SK-N-SH (cell line): ENCODE data around the gene MAG. TPM values are rescaled to one million over a fixed set of nuclear protein-coding genes. Genes with fewer than 3 reads are reported as not detected.

Experiments
- CTCF ChIA-PET: fragments of 300-600, 350-600 bp; formaldehyde crosslinking; extraction: SDS; loops from one replicate; lab custom pipeline; 2021; lab: Yijun Ruan, JAX
- POLR2A ChIA-PET: fragments of 350-600 bp; sonication (Branson Sonifier 250); formaldehyde crosslinking; extraction: SDS; loops from one replicate; lab custom pipeline; 2020; ENCODE audit warnings: antibody characterized with exemption, inconsistent platforms; lab: Yijun Ruan, JAX
- DNase-seq: peaks from one replicate; pipeline ENCODE4 v3.0.0; 2012
- H2AFZ ChIP-seq: fragments of 200-600 bp; sonication (generic); 2 replicates; pipeline ENCODE4 v1.8.1; 2016; ENCODE audit warnings: antibody characterized with exemption, mild to moderate bottlenecking, low read depth
- H3F3A ChIP-seq: fragments of 200-600 bp; sonication (generic); replicated peaks from 2 replicates; pipeline ENCODE3; 2016; ENCODE audit warnings: antibody characterized with exemption, mild to moderate bottlenecking; ENCODE audit not compliant: insufficient read depth
- H3K27ac ChIP-seq, 2 experiments: fragments of 200-500 bp in 1 of 2; fragments of 200-600 bp in 1 of 2; sonication (Bioruptor generic) in 1 of 2; sonication (generic), shearing (Covaris generic) in 1 of 2; 2 replicates each; pipeline versions ENCODE4 v1.5.1 to v1.6.1; 2014 to 2016; ENCODE audit warnings: low read depth in 2 of 2, inconsistent platforms in 1 of 2, low read length in 1 of 2, mild to moderate bottlenecking in 1 of 2, mixed read lengths in 1 of 2
- H3K27me3 ChIP-seq: fragments of 200-600 bp; sonication (generic), shearing (Covaris generic); 2 replicates; pipeline ENCODE4 v1.6.1; 2016; ENCODE audit warnings: mixed run types; ENCODE audit not compliant: insufficient read depth
- H3K36me3 ChIP-seq, 2 experiments: fragments of 200-500 bp in 1 of 2; fragments of 200-600 bp in 1 of 2; sonication (Bioruptor generic) in 1 of 2; sonication (generic) in 1 of 2; replicated peaks in 1 of 2; 2 replicates each; pipeline versions ENCODE3 to v1.5.1; 2014 to 2016; ENCODE audit warnings: low read length in 1 of 2, mild to moderate bottlenecking in 1 of 2; ENCODE audit not compliant: insufficient read depth in 2 of 2, control insufficient read depth in 1 of 2
- H3K4me1 ChIP-seq, 2 experiments: fragments of 200-500 bp in 1 of 2; fragments of 200-600 bp in 1 of 2; sonication (Bioruptor generic) in 1 of 2; sonication (generic), shearing (Covaris generic) in 1 of 2; 2 replicates each; pipeline versions ENCODE4 v1.5.1 to v1.6.1; 2014 to 2016; ENCODE audit warnings: low read depth in 1 of 2, low read length in 1 of 2, mixed run types in 1 of 2; ENCODE audit not compliant: insufficient read depth in 2 of 2, control insufficient read depth in 1 of 2
- H3K4me2 ChIP-seq: fragments of 200-600 bp; sonication (generic), shearing (Covaris generic); 2 replicates; pipeline ENCODE4 v1.6.1; 2017; ENCODE audit warnings: mixed run types
- H3K4me3 ChIP-seq, 2 experiments: fragments of 200-500 bp in 1 of 2; fragments of 200-600 bp in 1 of 2; sonication (Bioruptor generic) in 1 of 2; sonication (generic), shearing (Covaris generic) in 1 of 2; 2 replicates each; pipeline versions ENCODE4 v1.5.1 to v1.8.1; 2014 to 2016; ENCODE audit warnings: low read depth in 2 of 2, inconsistent platforms in 1 of 2, low read length in 1 of 2, mild to moderate bottlenecking in 1 of 2, mixed read lengths in 1 of 2, moderate library complexity in 1 of 2
- H3K79me2 ChIP-seq: fragments of 200-600 bp; sonication (generic); 2 replicates; pipeline ENCODE4 v1.8.1; 2017; ENCODE audit warnings: mild to moderate bottlenecking; ENCODE audit not compliant: insufficient read depth
- H3K9ac ChIP-seq: fragments of 200-600 bp; sonication (generic); 2 replicates; pipeline ENCODE4 v1.6.1; 2017; ENCODE audit warnings: mixed run types
- H3K9me2 ChIP-seq: fragments of 200-600 bp; sonication (generic); 2 replicates; pipeline ENCODE4 v1.6.1; 2017; ENCODE audit warnings: mixed run types
- H3K9me3 ChIP-seq: fragments of 200-600 bp; sonication (generic); 2 replicates; pipeline ENCODE4 v1.6.1; 2017; ENCODE audit warnings: mixed run types, mild to moderate bottlenecking, moderate library complexity
- H4K20me1 ChIP-seq: fragments of 200-600 bp; sonication (generic); 2 replicates; pipeline ENCODE4 v1.6.1; 2017; ENCODE audit warnings: mild to moderate bottlenecking, mixed run types; ENCODE audit not compliant: insufficient read depth
- EZH2phosphoT487 ChIP-seq: fragments of 200-600 bp; sonication (generic); IDR thresholded peaks from 2 replicates; pipeline ENCODE4 v1.6.1; 2017; ENCODE audit warnings: low read depth, mixed run types, mild to moderate bottlenecking, antibody characterized with exemption, moderate library complexity, borderline replicate concordance
- FOXM1 ChIP-seq: IDR thresholded peaks from 2 replicates; pipeline ENCODE4 v1.4.0; 2012; ENCODE audit warnings: low read depth, mild to moderate bottlenecking
- GATA2 ChIP-seq: sonication (generic); formaldehyde crosslinking; IDR thresholded peaks from 2 replicates; pipeline ENCODE4 v1.5.0; 2020; ENCODE audit warnings: mild to moderate bottlenecking, missing genetic modification reagents
- NRF1 ChIP-seq: IDR thresholded peaks from 2 replicates; pipeline ENCODE4 v1.6.1; 2012; ENCODE audit warnings: low read depth, mild to moderate bottlenecking, low read length
- PBX3 ChIP-seq: IDR thresholded peaks from 2 replicates; pipeline ENCODE4; 2012
- RAD21 ChIP-seq: IDR thresholded peaks from 2 replicates; pipeline ENCODE4 v1.6.1; 2012; ENCODE audit warnings: mild to moderate bottlenecking, low read length
- REST ChIP-seq: IDR thresholded peaks from 2 replicates; pipeline ENCODE4 v1.6.1; 2012; ENCODE audit warnings: mild to moderate bottlenecking, low read depth, low read length, moderate library complexity
- RFX5 ChIP-seq: IDR thresholded peaks from 2 replicates; pipeline ENCODE4 v1.6.1; 2012; ENCODE audit warnings: mild to moderate bottlenecking, improper control_type of control experiment, low read length
- TAF1 ChIP-seq: IDR thresholded peaks from 2 replicates; pipeline ENCODE4 v1.6.1; 2012; ENCODE audit warnings: low read depth, mild to moderate bottlenecking, low read length, moderate library complexity, borderline replicate concordance
- TEAD4 ChIP-seq: IDR thresholded peaks from 2 replicates; pipeline ENCODE4 v1.4.0; 2012; ENCODE audit warnings: mild to moderate bottlenecking, borderline replicate concordance; ENCODE audit not compliant: insufficient read depth
- USF2 ChIP-seq: fragments of 150-350 bp; IDR thresholded peaks from 2 replicates; pipeline ENCODE4 v1.6.1; 2017; ENCODE audit warnings: antibody characterized with exemption, low read length, low read depth, borderline replicate concordance
- WGBS: methylation state at CpG from one replicate; pipeline ENCODE4 v1.1.6; 2017; ENCODE audit warnings: low lambda C conversion rate; 5-methylcytosine and 5-hydroxymethylcytosine counted together
- polyA plus RNA-seq, 3 experiments: library from polyadenylated mRNA; depleted of rRNA; stranded (reverse); fragments of >200 nt; gene quantifications; 2 replicates each; pipeline ENCODE4 v1.2.3, GENCODE V29; 2012
- TF ChIP-seq, protein P1 (sequence below): IDR thresholded peaks from 2 replicates; pipeline ENCODE4 v1.4.0; 2012; ENCODE audit warnings: low read depth

MAG gene
- polyA plus RNA-seq, 1 of the 3 experiments (the other 2 are of a cell fraction): not detected

DNA sequence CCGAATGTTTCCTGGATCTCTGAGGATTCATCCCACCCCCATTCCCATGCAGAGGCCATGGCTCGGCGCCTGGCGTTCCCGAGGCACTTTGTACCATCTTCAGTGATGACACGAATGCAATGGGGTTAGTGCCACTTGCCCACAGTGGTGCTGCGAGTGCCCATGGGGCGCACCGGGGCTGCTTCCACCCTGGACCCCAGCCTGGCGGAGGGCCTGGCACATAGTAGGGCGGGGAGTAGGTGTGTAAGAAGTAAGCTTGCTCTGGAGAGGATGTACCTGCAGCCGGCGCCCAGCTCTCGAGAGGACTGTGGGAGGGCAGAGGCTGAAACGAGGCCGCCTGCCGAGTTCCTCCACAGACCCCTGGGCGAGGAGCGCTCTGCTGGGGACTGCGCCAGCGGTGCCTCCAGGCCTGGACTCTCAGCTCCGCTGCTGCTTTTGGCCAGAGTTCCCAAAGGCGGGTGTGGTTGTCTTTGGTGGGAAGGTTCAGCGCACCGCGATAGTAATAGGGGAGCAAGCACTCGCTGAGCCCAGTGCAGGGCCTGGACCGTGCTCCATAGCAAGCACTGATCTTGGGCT is 15.2 kb upstream of the MAG start:
- H3K27ac ChIP-seq: no peak overlapping the region
- no peak overlapping the region for H3K4me2 ChIP-seq
- H4K20me1 ChIP-seq: no peaks in the 10 kb centered on the region
- TF ChIP-seq, protein P1, sequence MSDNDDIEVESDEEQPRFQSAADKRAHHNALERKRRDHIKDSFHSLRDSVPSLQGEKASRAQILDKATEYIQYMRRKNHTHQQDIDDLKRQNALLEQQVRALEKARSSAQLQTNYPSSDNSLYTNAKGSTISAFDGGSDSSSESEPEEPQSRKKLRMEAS: no peak
- H3K79me2 ChIP-seq: no peaks in the 10 kb centered on the region
- H3F3A ChIP-seq: no peaks in the 10 kb centered on the region
- H3K9me2 ChIP-seq: no peaks in the 10 kb centered on the region
- peaks cover 12 to 23% of the 10 kb centered on the region in 2 experiments for H3K36me3 ChIP-seq
- no peak for DNase-seq
- POLR2A ChIA-PET: no interaction called here
- no peaks in the 10 kb centered on the region for H3K4me1 ChIP-seq
- H3K4me3 ChIP-seq: no peak overlapping the region
- H3K27me3 ChIP-seq: peaks cover 3% of the 10 kb centered on the region; the same call in 1 of the 2 replicates
- CTCF ChIA-PET: no interaction called here
- 94% methylated on average over 28 of the region's 28 CpGs for WGBS
- H3K9me3 ChIP-seq: no peaks in the 10 kb centered on the region
- H2AFZ ChIP-seq: no peak overlapping the region
- H3K9ac ChIP-seq: no peak overlapping the region

DNA sequence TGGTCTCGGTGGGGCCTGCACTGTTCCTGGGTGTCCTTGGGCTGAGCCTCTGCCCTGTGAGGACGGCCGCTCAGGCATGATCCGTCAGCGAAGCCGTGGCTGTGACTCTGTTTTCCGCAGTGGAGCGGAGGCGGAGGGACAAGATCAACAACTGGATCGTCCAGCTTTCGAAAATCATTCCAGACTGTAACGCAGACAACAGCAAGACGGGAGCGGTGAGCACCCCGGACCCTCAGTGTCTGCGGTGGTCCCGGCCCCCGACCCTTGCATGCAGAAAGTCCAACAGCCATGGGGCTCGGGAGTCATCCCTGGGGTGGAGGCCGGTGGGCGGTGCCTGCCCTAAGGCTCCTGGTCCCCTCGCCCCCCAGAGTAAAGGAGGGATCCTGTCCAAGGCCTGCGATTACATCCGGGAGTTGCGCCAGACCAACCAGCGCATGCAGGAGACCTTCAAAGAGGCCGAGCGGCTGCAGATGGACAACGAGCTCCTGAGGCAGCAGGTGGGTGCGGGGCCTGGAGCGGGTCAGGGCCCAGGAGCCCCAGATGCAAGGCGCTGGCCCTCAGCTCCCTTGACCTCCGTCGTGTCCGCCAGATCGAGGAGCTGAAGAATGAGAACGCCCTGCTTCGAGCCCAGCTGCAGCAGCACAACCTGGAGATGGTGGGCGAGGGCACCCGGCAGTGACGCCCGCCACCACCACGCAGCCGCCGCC is 13.2 kb upstream of the MAG start:
- H3K9ac ChIP-seq: no peak overlapping the region
- no peak overlapping the region for H2AFZ ChIP-seq
- H3K9me2 ChIP-seq: no peaks in the 10 kb centered on the region
- peaks cover 22% of the 10 kb centered on the region for H3K27me3 ChIP-seq
- WGBS: 94% methylated on average over 35 of the region's 45 CpGs
- DNase-seq: no peak
- H3K27ac ChIP-seq: no peak overlapping the region
- H4K20me1 ChIP-seq: no peaks in the 10 kb centered on the region
- H3K4me1 ChIP-seq: no peaks in the 10 kb centered on the region
- ChIA-PET CTCF (interaction anchor here (1.1 to 4.3 kb wide), 2 partner anchors 9 to 216 kb away, joined by 3 to 38 read pairs; partner anchors contain the start of gene USF2), POLR2A (no interaction called here)
- H3K36me3 ChIP-seq: peaks cover 9 to 19% of the 10 kb centered on the region in 2 experiments
- H3K4me3 ChIP-seq: no peak overlapping the region
- H3K4me2 ChIP-seq: no peak overlapping the region
- H3K9me3 ChIP-seq: no peaks in the 10 kb centered on the region
- no peaks in the 10 kb centered on the region for H3K79me2 ChIP-seq
- no peak for TF ChIP-seq USF2
- TF ChIP-seq TAF1: no peak
- no peaks in the 10 kb centered on the region for H3F3A ChIP-seq

DNA sequence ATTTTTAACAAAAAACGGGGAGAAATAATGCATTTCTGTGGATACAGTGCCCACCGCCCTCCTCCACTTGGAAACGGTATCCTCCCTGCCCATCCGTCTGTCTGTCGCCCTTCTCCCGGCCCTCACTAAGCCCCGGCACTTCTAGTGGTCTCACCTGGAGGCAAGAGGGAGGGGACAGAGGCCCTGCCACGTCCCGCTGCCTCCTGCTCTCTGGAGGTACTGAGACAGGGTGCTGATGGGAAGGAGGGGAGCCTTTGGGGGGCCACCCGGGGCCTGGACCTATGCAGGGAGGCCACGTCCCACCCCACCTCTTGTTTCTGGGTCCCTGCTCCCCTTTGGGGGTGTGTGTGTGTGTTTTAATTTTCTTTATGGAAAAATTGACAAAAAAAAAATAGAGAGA is 12.6 kb upstream of the MAG start:
- no peaks in the 10 kb centered on the region for H3K9me2 ChIP-seq
- no peak overlapping the region for H3K4me3 ChIP-seq
- H3F3A ChIP-seq: no peaks in the 10 kb centered on the region
- no peaks in the 10 kb centered on the region for H3K9me3 ChIP-seq
- no peaks in the 10 kb centered on the region for H3K4me1 ChIP-seq
- ChIA-PET POLR2A (no interaction called here), CTCF (interaction anchor here (1.1 to 4.3 kb wide), 2 partner anchors 10 to 216 kb away, joined by 3 to 38 read pairs; partner anchors contain the start of gene USF2)
- H4K20me1 ChIP-seq: no peaks in the 10 kb centered on the region
- peaks cover 29% of the 10 kb centered on the region for H3K27me3 ChIP-seq
- DNase-seq: no peak
- H3K27ac ChIP-seq: no peak overlapping the region
- no peak overlapping the region for H3K9ac ChIP-seq
- peaks cover 9 to 13% of the 10 kb centered on the region in 2 experiments for H3K36me3 ChIP-seq
- WGBS: 96% methylated on average over 9 of the region's 11 CpGs
- no peak overlapping the region for H2AFZ ChIP-seq
- H3K79me2 ChIP-seq: no peaks in the 10 kb centered on the region
- H3K4me2 ChIP-seq: no peak overlapping the region
- TF ChIP-seq TEAD4: no peak
- TF ChIP-seq GATA2: no peak
- TF ChIP-seq NRF1: no peak
- no peak for TF ChIP-seq PBX3
- TF ChIP-seq EZH2phosphoT487: no peak
- no peak for TF ChIP-seq FOXM1
- no peak for TF ChIP-seq REST
- no peak for TF ChIP-seq RFX5
- no peak for TF ChIP-seq USF2
- no peak for TF ChIP-seq RAD21
